SK-N-SH (cell line): Measurements from ENCODE around the gene IMPA2. TPM values are rescaled to one million over a fixed set of nuclear protein-coding genes. Genes with fewer than 3 reads are reported as not detected.

ENCODE experiments used
- CTCF ChIA-PET: fragments of 300-600, 350-600 bp; formaldehyde crosslinking; extraction: SDS; loops from one replicate; lab custom pipeline; 2021; lab: Yijun Ruan, JAX
- POLR2A ChIA-PET: fragments of 350-600 bp; sonication (Branson Sonifier 250); formaldehyde crosslinking; extraction: SDS; loops from one replicate; lab custom pipeline; 2020; ENCODE audit warnings: antibody characterized with exemption, inconsistent platforms; lab: Yijun Ruan, JAX
- DNase-seq: peaks from one replicate; pipeline ENCODE4 v3.0.0; 2012
- H2AFZ ChIP-seq: fragments of 200-600 bp; sonication (generic); 2 replicates; pipeline ENCODE4 v1.8.1; 2016; ENCODE audit warnings: antibody characterized with exemption, mild to moderate bottlenecking, low read depth
- H3F3A ChIP-seq: fragments of 200-600 bp; sonication (generic); replicated peaks from 2 replicates; pipeline ENCODE3; 2016; ENCODE audit warnings: antibody characterized with exemption, mild to moderate bottlenecking; ENCODE audit not compliant: insufficient read depth
- H3K27ac ChIP-seq, 2 experiments: fragments of 200-500 bp in 1 of 2; fragments of 200-600 bp in 1 of 2; sonication (Bioruptor generic) in 1 of 2; sonication (generic), shearing (Covaris generic) in 1 of 2; 2 replicates each; pipeline versions ENCODE4 v1.5.1 to v1.6.1; 2014 to 2016; ENCODE audit warnings: low read depth in 2 of 2, inconsistent platforms in 1 of 2, low read length in 1 of 2, mild to moderate bottlenecking in 1 of 2, mixed read lengths in 1 of 2
- H3K27me3 ChIP-seq: fragments of 200-600 bp; sonication (generic), shearing (Covaris generic); 2 replicates; pipeline ENCODE4 v1.6.1; 2016; ENCODE audit warnings: mixed run types; ENCODE audit not compliant: insufficient read depth
- H3K36me3 ChIP-seq, 2 experiments: fragments of 200-500 bp in 1 of 2; fragments of 200-600 bp in 1 of 2; sonication (Bioruptor generic) in 1 of 2; sonication (generic) in 1 of 2; replicated peaks in 1 of 2; 2 replicates each; pipeline versions ENCODE3 to v1.5.1; 2014 to 2016; ENCODE audit warnings: low read length in 1 of 2, mild to moderate bottlenecking in 1 of 2; ENCODE audit not compliant: insufficient read depth in 2 of 2, control insufficient read depth in 1 of 2
- H3K4me1 ChIP-seq, 2 experiments: fragments of 200-500 bp in 1 of 2; fragments of 200-600 bp in 1 of 2; sonication (Bioruptor generic) in 1 of 2; sonication (generic), shearing (Covaris generic) in 1 of 2; 2 replicates each; pipeline versions ENCODE4 v1.5.1 to v1.6.1; 2014 to 2016; ENCODE audit warnings: low read depth in 1 of 2, low read length in 1 of 2, mixed run types in 1 of 2; ENCODE audit not compliant: insufficient read depth in 2 of 2, control insufficient read depth in 1 of 2
- H3K4me2 ChIP-seq: fragments of 200-600 bp; sonication (generic), shearing (Covaris generic); 2 replicates; pipeline ENCODE4 v1.6.1; 2017; ENCODE audit warnings: mixed run types
- H3K4me3 ChIP-seq, 2 experiments: fragments of 200-500 bp in 1 of 2; fragments of 200-600 bp in 1 of 2; sonication (Bioruptor generic) in 1 of 2; sonication (generic), shearing (Covaris generic) in 1 of 2; 2 replicates each; pipeline versions ENCODE4 v1.5.1 to v1.8.1; 2014 to 2016; ENCODE audit warnings: low read depth in 2 of 2, inconsistent platforms in 1 of 2, low read length in 1 of 2, mild to moderate bottlenecking in 1 of 2, mixed read lengths in 1 of 2, moderate library complexity in 1 of 2
- H3K79me2 ChIP-seq: fragments of 200-600 bp; sonication (generic); 2 replicates; pipeline ENCODE4 v1.8.1; 2017; ENCODE audit warnings: mild to moderate bottlenecking; ENCODE audit not compliant: insufficient read depth
- H3K9ac ChIP-seq: fragments of 200-600 bp; sonication (generic); 2 replicates; pipeline ENCODE4 v1.6.1; 2017; ENCODE audit warnings: mixed run types
- H3K9me2 ChIP-seq: fragments of 200-600 bp; sonication (generic); 2 replicates; pipeline ENCODE4 v1.6.1; 2017; ENCODE audit warnings: mixed run types
- H3K9me3 ChIP-seq: fragments of 200-600 bp; sonication (generic); 2 replicates; pipeline ENCODE4 v1.6.1; 2017; ENCODE audit warnings: mixed run types, mild to moderate bottlenecking, moderate library complexity
- H4K20me1 ChIP-seq: fragments of 200-600 bp; sonication (generic); 2 replicates; pipeline ENCODE4 v1.6.1; 2017; ENCODE audit warnings: mild to moderate bottlenecking, mixed run types; ENCODE audit not compliant: insufficient read depth
- ELF1 ChIP-seq: IDR thresholded peaks from 2 replicates; pipeline ENCODE4 v1.4.0; 2012
- EP300 ChIP-seq, 2 experiments: IDR thresholded peaks; 2 replicates each; pipeline versions ENCODE4 v1.4.0 to v1.6.1; 2012; ENCODE audit warnings: borderline replicate concordance in 1 of 2, low read depth in 1 of 2, low read length in 1 of 2
- FOSL2 ChIP-seq: IDR thresholded peaks from 2 replicates; pipeline ENCODE4 v1.4.0; 2012; ENCODE audit warnings: low read depth, mild to moderate bottlenecking, moderate library complexity, borderline replicate concordance
- FOXJ3 ChIP-seq: sonication (generic); formaldehyde crosslinking; IDR thresholded peaks from 2 replicates; pipeline ENCODE4 v1.5.1; 2020; ENCODE audit warnings: mild to moderate bottlenecking, missing genetic modification reagents
- GATA2 ChIP-seq: sonication (generic); formaldehyde crosslinking; IDR thresholded peaks from 2 replicates; pipeline ENCODE4 v1.5.0; 2020; ENCODE audit warnings: mild to moderate bottlenecking, missing genetic modification reagents
- MEF2A ChIP-seq: IDR thresholded peaks from 2 replicates; pipeline ENCODE4 v1.4.0; 2012; ENCODE audit warnings: low read depth, borderline replicate concordance
- MXI1 ChIP-seq: IDR thresholded peaks from 2 replicates; pipeline ENCODE4 v1.6.1; 2012; ENCODE audit warnings: mild to moderate bottlenecking, low read depth, low read length, improper control_type of control experiment
- NFIC ChIP-seq: IDR thresholded peaks from 2 replicates; pipeline ENCODE4 v1.4.0; 2012; ENCODE audit warnings: borderline replicate concordance
- POLR2AphosphoS5 ChIP-seq: IDR thresholded peaks from 2 replicates; pipeline ENCODE4 v1.6.1; 2012; ENCODE audit warnings: low read depth, low read length
- RAD21 ChIP-seq: IDR thresholded peaks from 2 replicates; pipeline ENCODE4 v1.6.1; 2012; ENCODE audit warnings: mild to moderate bottlenecking, low read length
- RFX5 ChIP-seq: IDR thresholded peaks from 2 replicates; pipeline ENCODE4 v1.6.1; 2012; ENCODE audit warnings: mild to moderate bottlenecking, improper control_type of control experiment, low read length
- RXRA ChIP-seq: IDR thresholded peaks from 2 replicates; pipeline ENCODE4 v1.4.0; 2012; ENCODE audit warnings: low read depth, mild to moderate bottlenecking, borderline replicate concordance
- TAF1 ChIP-seq: IDR thresholded peaks from 2 replicates; pipeline ENCODE4 v1.6.1; 2012; ENCODE audit warnings: low read depth, mild to moderate bottlenecking, low read length, moderate library complexity, borderline replicate concordance
- TCF12 ChIP-seq: IDR thresholded peaks from 2 replicates; pipeline ENCODE4 v1.4.0; 2012
- USF1 ChIP-seq: IDR thresholded peaks from 2 replicates; pipeline ENCODE4 v1.4.0; 2012; ENCODE audit warnings: low read depth, borderline replicate concordance
- ZBTB33 ChIP-seq: IDR thresholded peaks from 2 replicates; pipeline ENCODE4 v1.4.0; 2012; ENCODE audit warnings: low read depth, borderline replicate concordance
- WGBS: methylation state at CpG from one replicate; pipeline ENCODE4 v1.1.6; 2017; ENCODE audit warnings: low lambda C conversion rate; 5-methylcytosine and 5-hydroxymethylcytosine counted together
- polyA plus RNA-seq, 3 experiments: library from polyadenylated mRNA; depleted of rRNA; stranded (reverse); fragments of >200 nt; gene quantifications; 2 replicates each; pipeline ENCODE4 v1.2.3, GENCODE V29; 2012
- TF ChIP-seq, protein P1 (sequence below): fragments of 200-600 bp; sonication (generic); IDR thresholded peaks from 2 replicates; pipeline ENCODE4 v1.6.1; 2017; ENCODE audit warnings: antibody characterized with exemption, mild to moderate bottlenecking, moderate library complexity
- TF ChIP-seq, protein P2 (sequence below): fragments of 150-350 bp; IDR thresholded peaks from 2 replicates; pipeline ENCODE4 v1.6.1; 2017; ENCODE audit warnings: antibody characterized with exemption, low read length, low read depth, borderline replicate concordance

IMPA2 gene
- polyA plus RNA-seq, 1 of the 3 experiments (the other 2 are of a cell fraction), result 0.18 TPM

- POLR2A ChIA-PET, result no interaction called here
- no peak for DNase-seq
- 14% methylated on average over 7 of the region's 11 CpGs for WGBS
Observed at GRCh38 chr18:11994703-11995444, 13.6 kb downstream of the IMPA2 start.

More at GRCh38 chr18:11994703-11995444, 13.6 kb downstream of the IMPA2 start:
- H3K27me3 ChIP-seq, result peaks cover 79% of the 10 kb centered on the region
- no peaks in the 10 kb centered on the region for H3K9me3 ChIP-seq
- H3K36me3 ChIP-seq, result no peaks in the 10 kb centered on the region
- H3K9ac ChIP-seq, result no peak overlapping the region
- CTCF ChIA-PET, result interaction anchor here (0.6 to 8.2 kb wide), 22 partner anchors 9 to 340 kb away, joined by 3 to 95 read pairs (median 5); partner anchors contain the start of gene IMPA2
- no peak for TF ChIP-seq RXRA
- TF ChIP-seq RAD21, result no peak
- no peak for TF ChIP-seq FOSL2
- TF ChIP-seq TCF12, result no peak
- TF ChIP-seq ZBTB33, result no peak
- no peak for TF ChIP-seq POLR2AphosphoS5
- TF ChIP-seq TAF1, result no peak
- no peak for TF ChIP-seq RFX5
- no peak for TF ChIP-seq FOXJ3
- TF ChIP-seq, protein P1, sequence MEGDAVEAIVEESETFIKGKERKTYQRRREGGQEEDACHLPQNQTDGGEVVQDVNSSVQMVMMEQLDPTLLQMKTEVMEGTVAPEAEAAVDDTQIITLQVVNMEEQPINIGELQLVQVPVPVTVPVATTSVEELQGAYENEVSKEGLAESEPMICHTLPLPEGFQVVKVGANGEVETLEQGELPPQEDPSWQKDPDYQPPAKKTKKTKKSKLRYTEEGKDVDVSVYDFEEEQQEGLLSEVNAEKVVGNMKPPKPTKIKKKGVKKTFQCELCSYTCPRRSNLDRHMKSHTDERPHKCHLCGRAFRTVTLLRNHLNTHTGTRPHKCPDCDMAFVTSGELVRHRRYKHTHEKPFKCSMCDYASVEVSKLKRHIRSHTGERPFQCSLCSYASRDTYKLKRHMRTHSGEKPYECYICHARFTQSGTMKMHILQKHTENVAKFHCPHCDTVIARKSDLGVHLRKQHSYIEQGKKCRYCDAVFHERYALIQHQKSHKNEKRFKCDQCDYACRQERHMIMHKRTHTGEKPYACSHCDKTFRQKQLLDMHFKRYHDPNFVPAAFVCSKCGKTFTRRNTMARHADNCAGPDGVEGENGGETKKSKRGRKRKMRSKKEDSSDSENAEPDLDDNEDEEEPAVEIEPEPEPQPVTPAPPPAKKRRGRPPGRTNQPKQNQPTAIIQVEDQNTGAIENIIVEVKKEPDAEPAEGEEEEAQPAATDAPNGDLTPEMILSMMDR, result no peak
- TF ChIP-seq ELF1, result no peak
- TF ChIP-seq GATA2, result no peak
- TF ChIP-seq, protein P2, sequence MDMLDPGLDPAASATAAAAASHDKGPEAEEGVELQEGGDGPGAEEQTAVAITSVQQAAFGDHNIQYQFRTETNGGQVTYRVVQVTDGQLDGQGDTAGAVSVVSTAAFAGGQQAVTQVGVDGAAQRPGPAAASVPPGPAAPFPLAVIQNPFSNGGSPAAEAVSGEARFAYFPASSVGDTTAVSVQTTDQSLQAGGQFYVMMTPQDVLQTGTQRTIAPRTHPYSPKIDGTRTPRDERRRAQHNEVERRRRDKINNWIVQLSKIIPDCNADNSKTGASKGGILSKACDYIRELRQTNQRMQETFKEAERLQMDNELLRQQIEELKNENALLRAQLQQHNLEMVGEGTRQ, result no peak
- no peak for TF ChIP-seq USF1
- no peak for TF ChIP-seq MEF2A
- TF ChIP-seq EP300 (IDR thresholded peaks at IDR 0.05; ENCODE audit: borderline replicate concordance in 1 of 2, low read depth in 1 of 2, low read length in 1 of 2), result no peak
- no peak for TF ChIP-seq NFIC
- no peak for TF ChIP-seq MXI1
- no peaks in the 10 kb centered on the region for H3F3A ChIP-seq
- H3K27ac ChIP-seq, result no peak overlapping the region
- H2AFZ ChIP-seq, result no peak overlapping the region
- H3K79me2 ChIP-seq, result no peaks in the 10 kb centered on the region
- no peaks in the 10 kb centered on the region for H3K9me2 ChIP-seq
- H3K4me2 ChIP-seq, result no peak overlapping the region
- no peaks in the 10 kb centered on the region for H4K20me1 ChIP-seq
- H3K4me1 ChIP-seq, result no peaks in the 10 kb centered on the region
- no peak overlapping the region; a peak in 1 of 4 replicates for H3K4me3 ChIP-seq
